GM23248 (cell line): ENCODE results near the gene ADAM8. TPM values are rescaled to one million over a fixed set of nuclear protein-coding genes. Genes with fewer than 3 reads are reported as not detected.

Experiments used
- DNase-seq: peaks from one replicate; pipeline ENCODE4 v3.0.0-alpha.2; 2015
- H2AFZ ChIP-seq: fragments of 200-600 bp; sonication (generic); 2 replicates; pipeline ENCODE4 v1.6.1; 2016; ENCODE audit warnings: antibody characterized with exemption
- H3F3A ChIP-seq: fragments of 200-600 bp; sonication (generic); 2 replicates; pipeline ENCODE4 v1.6.1; 2016; ENCODE audit warnings: mild to moderate bottlenecking, antibody characterized with exemption, mixed run types; ENCODE audit not compliant: insufficient read depth
- H3K27ac ChIP-seq: fragments of 200-600 bp; sonication (generic); 2 replicates; pipeline ENCODE4 v1.5.1; 2016; ENCODE audit warnings: mild to moderate bottlenecking
- H3K27me3 ChIP-seq: fragments of 200-600 bp; sonication (generic); replicated peaks from 2 replicates; pipeline ENCODE4 v1.6.1; 2016; ENCODE audit warnings: mild to moderate bottlenecking; ENCODE audit not compliant: insufficient read depth
- H3K36me3 ChIP-seq: fragments of 200-600 bp; sonication (generic); 2 replicates; pipeline ENCODE4 v1.6.1; 2016; ENCODE audit warnings: low read depth, mild to moderate bottlenecking
- H3K4me1 ChIP-seq: fragments of 200-600 bp; sonication (generic); 2 replicates; pipeline ENCODE4 v1.6.1; 2016; ENCODE audit warnings: mild to moderate bottlenecking; ENCODE audit not compliant: insufficient read depth
- H3K4me2 ChIP-seq: fragments of 200-600 bp; sonication (generic); one replicate; pipeline ENCODE4 v1.6.1; 2016; ENCODE audit warnings: mild to moderate bottlenecking; ENCODE audit not compliant: unreplicated experiment
- H3K4me3 ChIP-seq: fragments of 200-600 bp; sonication (generic); 2 replicates; pipeline ENCODE4 v1.5.1; 2016; ENCODE audit warnings: mild to moderate bottlenecking
- H3K79me2 ChIP-seq: fragments of 200-600 bp; sonication (generic); 2 replicates; pipeline ENCODE4 v1.6.1; 2016; ENCODE audit warnings: mild to moderate bottlenecking; ENCODE audit not compliant: insufficient read depth
- H3K9ac ChIP-seq: fragments of 200-600 bp; sonication (generic); 2 replicates; pipeline ENCODE4 v1.6.1; 2016; ENCODE audit warnings: mild to moderate bottlenecking
- H3K9me2 ChIP-seq: fragments of 200-600 bp; sonication (generic); 2 replicates; pipeline ENCODE4 v1.6.1; 2016; ENCODE audit warnings: mixed run types, mild to moderate bottlenecking, moderate library complexity; ENCODE audit not compliant: insufficient read depth
- H3K9me3 ChIP-seq: fragments of 200-600 bp; sonication (generic); one replicate; pipeline ENCODE4 v1.6.1; 2017; ENCODE audit warnings: low read depth
- H4K20me1 ChIP-seq: fragments of 200-600 bp; sonication (generic); 2 replicates; pipeline ENCODE4 v1.6.0; 2016; ENCODE audit not compliant: insufficient read depth
- EZH2 ChIP-seq: fragments of 200-600 bp; sonication (generic); IDR thresholded peaks from 2 replicates; pipeline ENCODE4 v1.6.1; 2018; ENCODE audit warnings: antibody characterized with exemption, mild to moderate bottlenecking; ENCODE audit not compliant: insufficient read depth, poor library complexity, severe bottlenecking
- EZH2phosphoT487 ChIP-seq: fragments of 200-600 bp; sonication (generic); IDR thresholded peaks from 2 replicates; pipeline ENCODE4 v1.6.1; 2018; ENCODE audit warnings: antibody characterized with exemption, moderate library complexity, mild to moderate bottlenecking, low read depth; ENCODE audit not compliant: insufficient read depth
- WGBS, 2 experiments: methylation state at CpG; one replicate each; pipeline ENCODE4 v1.1.6; 2015 to 2017; ENCODE audit warnings: low lambda C conversion rate in 2 of 2, low coverage in 1 of 2; ENCODE audit errors: missing lambda C conversion rate in 2 of 2; 5-methylcytosine and 5-hydroxymethylcytosine counted together
- in situ Hi-C: fragments of 300-500 bp; cut with MboI; formaldehyde crosslinking; loops from 2 replicates; pipeline ENCODE4 v1.15.0; 2020
- polyA plus RNA-seq: library from polyadenylated mRNA; unstranded; fragments of >200 nt; fragmentation: Nextera tagmentation; extraction: Ambion mirVana; gene quantifications from 2 replicates; pipeline ENCODE4 v1.2.1, GENCODE V29; 2016
- total RNA-seq: library from RNA; depleted of rRNA; stranded (reverse); fragments of >200 nt; shearing (Covaris generic); gene quantifications from 2 replicates; pipeline ENCODE4 v1.2.3, GENCODE V29; 2014

ADAM8 gene
- total and polyA plus RNA-seq, 2 experiments from 2014 or later = 0.76 TPM; not detected in 1

GRCh38 chr10:133218891-133219290, 57.8 kb downstream of the ADAM8 start:
- Histone ChIP-seq H3K4me2 (no peak overlapping the region), H2AFZ (no peak overlapping the region), H3K79me2 (no peaks in the 10 kb centered on the region), H3K9ac (no peak overlapping the region), H3K9me2 (no peaks in the 10 kb centered on the region), H3K4me1 (no peaks in the 10 kb centered on the region), H3K36me3 (no peaks in the 10 kb centered on the region), H3K9me3 (no peaks in the 10 kb centered on the region), H3F3A (no peaks in the 10 kb centered on the region), H3K4me3 (no peak overlapping the region), H3K27ac (no peak overlapping the region), H4K20me1 (no peaks in the 10 kb centered on the region), H3K27me3 (no peaks in the 10 kb centered on the region; the same call in none of the 2 replicates)
- TF ChIP-seq EZH2 = no peak
- TF ChIP-seq EZH2phosphoT487 = no peak
- DNase-seq = no peak
- in situ Hi-C loops = no loop called here
- WGBS, 2 experiments = 68% methylated on average over 17 to 20 of the region's 20 CpGs

- in situ Hi-C loops = no loop called here
- Histone ChIP-seq H3K4me2 (no peak overlapping the region), H3K4me3 (no peak overlapping the region), H4K20me1 (no peaks in the 10 kb centered on the region), H3K9me3 (no peaks in the 10 kb centered on the region), H2AFZ (no peak overlapping the region), H3K4me1 (no peaks in the 10 kb centered on the region), H3K9ac (no peak overlapping the region), H3K36me3 (no peaks in the 10 kb centered on the region), H3K27me3 (no peaks in the 10 kb centered on the region; the same call in none of the 2 replicates), H3K27ac (no peak overlapping the region), H3F3A (no peaks in the 10 kb centered on the region), H3K9me2 (no peaks in the 10 kb centered on the region), H3K79me2 (no peaks in the 10 kb centered on the region)
- WGBS, 2 experiments = 74 to 80% methylated on average over 25 of the region's 25 CpGs
- no peak for TF ChIP-seq EZH2phosphoT487
- no peak for TF ChIP-seq EZH2
- DNase-seq = no peak
These were observed 58.7 kb downstream of the ADAM8 start for GRCh38 chr10:133217800-133218589.

- H3K4me2 ChIP-seq = no peak overlapping the region
- H3K27me3 ChIP-seq = no peaks in the 10 kb centered on the region; the same call in none of the 2 replicates
- H3K9me3 ChIP-seq = no peaks in the 10 kb centered on the region
- H3K4me3 ChIP-seq = no peak overlapping the region
- H4K20me1 ChIP-seq = no peaks in the 10 kb centered on the region
- H3K27ac ChIP-seq = no peak overlapping the region
- in situ Hi-C loops = no loop called here
- H3K9me2 ChIP-seq = no peaks in the 10 kb centered on the region
- no peaks in the 10 kb centered on the region for H3K79me2 ChIP-seq
- no peak for DNase-seq
- no peak for TF ChIP-seq EZH2phosphoT487
- no peak for TF ChIP-seq EZH2
- no peak overlapping the region for H2AFZ ChIP-seq
- no peaks in the 10 kb centered on the region for H3K36me3 ChIP-seq
- WGBS, 2 experiments = 52 to 54% methylated on average over 26 of the region's 26 CpGs
- no peak overlapping the region for H3K9ac ChIP-seq
- H3F3A ChIP-seq = no peaks in the 10 kb centered on the region
- no peaks in the 10 kb centered on the region for H3K4me1 ChIP-seq
These were observed 59.9 kb downstream of the ADAM8 start for GRCh38 chr10:133216776-133217175.

- Histone ChIP-seq H3K36me3 (no peaks in the 10 kb centered on the region), H3K9me2 (no peaks in the 10 kb centered on the region), H3K9me3 (no peaks in the 10 kb centered on the region), H3K27ac (no peak overlapping the region), H3K4me3 (no peak overlapping the region), H3K4me2 (no peak overlapping the region), H3K4me1 (no peaks in the 10 kb centered on the region), H2AFZ (no peak overlapping the region), H4K20me1 (no peaks in the 10 kb centered on the region), H3F3A (no peaks in the 10 kb centered on the region), H3K79me2 (no peaks in the 10 kb centered on the region), H3K9ac (no peak overlapping the region), H3K27me3 (no peaks in the 10 kb centered on the region; the same call in 1 of the 2 replicates)
- in situ Hi-C loops = no loop called here
- WGBS, 2 experiments = 78 to 86% methylated on average over 20 to 23 of the region's 27 CpGs
- no peak for TF ChIP-seq EZH2phosphoT487
- TF ChIP-seq EZH2 = no peak
- no peak for DNase-seq
These were observed 61.1 kb downstream of the ADAM8 start for GRCh38 chr10:133215586-133215985.
